Motor neuron (in vitro differentiated cells): ENCODE data around the gene CRELD2. TPM values are rescaled to one million over a fixed set of nuclear protein-coding genes. Genes with fewer than 3 reads are reported as not detected.

Experiments used
- ATAC-seq, 8 experiments: fragments of 200-7000 bp; cut with Tn5 transposase; replicated peaks in 6 of 8; 2 replicates each; pipeline ENCODE4 v1.8.0; 2021; ENCODE audit warnings: mild to moderate bottlenecking in 8 of 8, moderate library complexity in 8 of 8
- H3K27ac ChIP-seq, 2 donors: fragments of 250-450 bp; sonication (Bioruptor Pico); 2 replicates each; pipeline ENCODE4 v1.9.0; 2021; ENCODE audit warnings: antibody characterized with exemption in 2 of 2, mild to moderate bottlenecking in 2 of 2, moderate library complexity in 1 of 2
- H3K4me1 ChIP-seq, 2 donors: fragments of 250-450 bp; sonication (Bioruptor Pico); replicated peaks in 1 of 2; 2 replicates each; pipeline ENCODE4 v1.6.1; 2021; ENCODE audit warnings: antibody characterized with exemption in 2 of 2, mild to moderate bottlenecking in 2 of 2, moderate library complexity in 1 of 2
- H3K4me3 ChIP-seq, 5 donors: fragments of 250-450 bp; sonication (Bioruptor Pico); 2 replicates each; pipeline ENCODE4 v1.9.0; 2021; ENCODE audit warnings: antibody characterized with exemption in 5 of 5, mild to moderate bottlenecking in 5 of 5, moderate library complexity in 4 of 5
- WGBS, 10 experiments: fragments of 450-650 bp; shearing (Covaris generic); methylation state at CpG; one replicate each; pipeline ENCODE4 v1.0.0; 2022; 5-methylcytosine and 5-hydroxymethylcytosine counted together
- in situ Hi-C, 9 experiments: fragments of 400-800 bp; cut with MboI; loops; one replicate each; pipeline ENCODE4 v1.15.0; 2021; ENCODE audit warnings: low sequenced_read_pairs in 9 of 9, low pct_unique_long_range_greater_than_20kb in 2 of 9; ENCODE audit not compliant: unreplicated experiment in 9 of 9
- total RNA-seq, 8 experiments: library from RNA; unstranded; fragments of 300-600 nt; gene quantifications; 2 replicates each; pipeline versions ENCODE4 v1.2.3 to v1.2.4, GENCODE V29; 2022

The CRELD2 gene
- total RNA-seq, 8 experiments from 2014 or later: 20.7 to 62.4 (median 33.3) TPM

DNA sequence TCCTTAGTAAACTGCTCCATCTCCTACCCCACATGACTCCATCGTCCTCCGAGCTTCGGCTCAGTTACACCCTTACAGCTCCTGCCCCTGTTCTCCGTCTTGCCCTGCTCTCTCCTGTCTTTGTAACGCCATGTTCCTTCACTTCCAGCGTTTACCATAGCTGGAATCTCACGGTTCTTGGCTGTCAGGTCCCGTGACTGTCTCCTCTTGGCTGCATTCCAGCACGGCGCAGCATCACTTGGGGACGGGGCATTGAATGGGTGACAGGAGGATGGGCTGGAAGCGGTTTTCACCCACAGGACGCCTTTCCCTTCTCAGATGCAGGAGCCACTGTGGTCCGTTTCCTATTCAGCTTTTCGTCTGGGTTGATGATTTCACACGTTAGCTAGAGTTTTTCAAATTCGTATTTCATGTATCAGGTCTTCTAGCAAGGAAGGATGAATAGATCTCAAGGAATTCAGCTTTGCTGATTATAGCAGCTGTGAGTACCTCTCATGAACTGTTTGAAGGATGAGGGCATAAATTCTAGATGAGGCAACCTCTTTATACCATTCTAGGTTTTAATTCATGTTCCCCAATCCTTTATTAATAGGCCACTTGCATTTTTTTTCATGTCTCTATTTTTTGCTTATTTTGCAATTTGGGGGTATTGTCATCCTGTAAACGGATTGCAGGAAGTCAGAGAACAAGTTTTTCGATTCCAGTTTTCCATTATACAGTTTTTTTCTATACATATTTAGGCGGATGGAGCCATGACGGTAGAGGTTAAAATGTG is 35.7 kb upstream of the CRELD2 start:
- in situ Hi-C loops: no loop called here
- H3K4me1 ChIP-seq: no peaks in the 10 kb centered on the region
- WGBS, 10 experiments: 77 to 92% (median 86%) methylated on average over 5 to 15 of the region's 21 CpGs
- no peak for ATAC-seq
- H3K27ac ChIP-seq: no peak overlapping the region
- no peak overlapping the region for H3K4me3 ChIP-seq

DNA sequence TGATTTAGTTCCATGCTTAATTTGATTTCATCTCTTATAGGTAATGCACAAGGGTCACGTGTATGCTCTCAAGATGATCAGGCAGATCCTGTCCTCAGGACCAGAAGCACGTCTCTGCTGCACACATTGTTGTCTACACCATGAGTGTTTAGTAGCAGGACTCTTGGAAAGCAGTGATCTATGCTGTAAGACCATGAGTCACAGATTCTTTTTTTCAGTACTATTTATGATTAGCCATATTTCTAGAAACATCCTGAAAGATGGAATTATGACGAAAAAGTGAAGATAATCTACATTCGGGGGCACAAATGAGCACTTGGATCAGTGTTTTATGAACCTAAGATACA is 35.2 kb upstream of the CRELD2 start:
- no peak for ATAC-seq
- Histone ChIP-seq H3K4me3 (no peak overlapping the region), H3K4me1 (no peaks in the 10 kb centered on the region), H3K27ac (no peak overlapping the region)
- in situ Hi-C loops: no loop called here
- WGBS, 10 experiments: 87 to 100% (median 95%) methylated on average over 1 to 4 of the region's 4 CpGs

DNA sequence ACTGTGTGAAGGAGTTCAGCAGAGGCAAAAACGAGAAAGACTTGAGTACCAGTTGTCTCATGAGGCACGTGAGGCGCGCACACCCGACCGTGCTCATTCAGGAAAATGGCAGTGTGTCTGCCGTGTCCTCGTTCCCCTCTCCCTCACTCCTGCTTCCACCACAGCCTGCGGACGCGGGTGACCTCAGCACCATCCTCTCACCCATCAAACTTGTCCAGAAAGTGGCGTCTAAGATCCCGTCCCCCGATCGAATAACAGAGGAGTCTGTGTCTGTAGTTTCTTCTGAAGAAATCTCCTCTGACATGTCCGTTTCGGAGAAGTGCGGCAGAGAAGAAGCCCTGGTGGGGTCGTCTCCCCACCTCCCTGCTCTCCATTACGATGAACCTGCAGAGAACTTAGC is 34.4 kb upstream of the CRELD2 start:
- in situ Hi-C loops: no loop called here
- Histone ChIP-seq H3K27ac (no peak overlapping the region), H3K4me3 (no peak overlapping the region), H3K4me1 (no peaks in the 10 kb centered on the region)
- ATAC-seq: no peak
- WGBS, 10 experiments: 67 to 100% (median 96%) methylated on average over 1 to 18 of the region's 20 CpGs; no CpG with 5 or more reads in 1 of the 10 experiments

DNA sequence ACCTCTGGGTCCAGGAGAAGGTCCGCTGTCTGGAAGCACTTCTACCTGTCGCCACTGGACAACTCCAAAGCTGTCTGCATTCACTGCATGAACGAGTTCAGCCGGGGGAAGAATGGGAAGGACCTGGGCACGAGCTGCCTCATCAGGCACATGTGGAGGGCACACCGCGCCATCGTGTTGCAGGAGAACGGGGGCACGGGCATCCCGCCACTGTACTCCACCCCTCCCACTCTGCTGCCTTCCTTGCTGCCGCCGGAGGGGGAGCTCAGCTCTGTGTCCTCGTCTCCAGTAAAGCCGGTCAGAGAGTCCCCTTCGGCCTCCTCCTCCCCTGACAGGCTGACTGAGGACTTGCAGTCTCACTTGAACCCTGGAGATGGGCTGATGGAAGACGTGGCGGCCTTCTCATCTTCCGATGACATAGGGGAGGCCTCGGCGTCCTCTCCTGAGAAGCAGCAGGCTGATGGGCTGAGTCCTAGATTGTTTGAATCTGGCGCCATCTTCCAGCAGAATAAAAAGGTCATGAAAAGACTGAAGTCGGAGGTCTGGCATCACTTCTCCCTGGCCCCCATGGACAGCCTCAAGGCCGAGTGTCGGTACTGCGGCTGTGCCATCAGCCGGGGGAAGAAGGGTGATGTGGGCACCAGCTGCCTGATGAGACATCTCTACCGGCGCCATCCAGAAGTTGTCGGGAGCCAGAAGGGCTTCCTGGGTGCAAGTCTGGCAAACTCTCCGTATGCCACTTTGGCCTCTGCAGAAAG is 33.8 kb upstream of the CRELD2 start:
- H3K4me1 ChIP-seq: no peaks in the 10 kb centered on the region
- WGBS, 10 experiments: 80 to 100% (median 92%) methylated on average over 1 to 22 of the region's 31 CpGs; no CpG with 5 or more reads in 2 of the 10 experiments
- no peak for ATAC-seq
- no peak overlapping the region for H3K27ac ChIP-seq
- in situ Hi-C loops: no loop called here
- no peak overlapping the region for H3K4me3 ChIP-seq

DNA sequence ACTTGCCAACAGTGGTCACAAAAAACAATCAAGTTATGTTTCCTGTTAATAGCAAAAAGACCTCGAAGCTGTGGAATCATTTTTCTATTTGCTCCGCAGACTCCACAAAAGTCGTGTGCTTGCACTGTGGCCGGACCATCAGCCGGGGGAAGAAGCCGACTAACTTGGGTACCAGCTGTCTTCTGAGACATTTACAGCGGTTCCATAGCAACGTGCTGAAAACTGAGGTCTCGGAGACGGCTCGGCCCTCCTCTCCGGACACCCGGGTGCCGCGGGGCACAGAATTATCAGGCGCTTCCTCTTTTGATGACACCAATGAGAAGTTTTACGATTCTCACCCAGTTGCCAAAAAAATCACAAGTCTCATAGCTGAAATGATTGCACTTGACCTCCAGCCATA is 33.2 kb upstream of the CRELD2 start:
- in situ Hi-C loops: no loop called here
- no peak for ATAC-seq
- WGBS, 10 experiments: 95 to 100% (median 99%) methylated on average over 3 to 13 of the region's 17 CpGs; no CpG with 5 or more reads in 2 of the 10 experiments

DNA sequence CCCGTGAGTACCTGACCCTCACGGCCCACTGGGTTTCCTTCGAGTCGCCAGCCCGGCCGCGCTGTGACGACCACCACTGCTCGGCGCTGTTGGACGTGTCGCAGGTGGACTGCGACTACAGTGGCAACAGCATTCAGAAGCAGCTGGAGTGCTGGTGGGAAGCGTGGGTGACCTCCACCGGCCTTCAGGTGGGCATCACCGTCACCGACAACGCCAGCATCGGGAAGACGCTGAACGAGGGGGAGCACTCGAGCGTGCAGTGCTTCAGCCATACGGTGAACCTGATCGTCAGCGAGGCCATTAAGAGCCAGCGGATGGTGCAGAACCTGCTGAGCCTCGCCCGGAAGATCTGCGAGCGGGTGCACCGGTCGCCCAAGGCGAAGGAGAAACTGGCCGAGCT is 32.6 kb upstream of the CRELD2 start:
- no peak for ATAC-seq
- Histone ChIP-seq H3K27ac (no peak overlapping the region), H3K4me3 (no peak overlapping the region), H3K4me1 (no peaks in the 10 kb centered on the region)
- 89 to 100% (median 97%) methylated on average over 1 to 9 of the region's 35 CpGs; no CpG with 5 or more reads in 6 of the 10 experiments for WGBS, 10 experiments
- in situ Hi-C loops: no loop called here

More for the DNA sequence above, 33.2 kb upstream of the CRELD2 start:
- H3K27ac ChIP-seq: no peak overlapping the region
- no peak overlapping the region for H3K4me3 ChIP-seq
- no peaks in the 10 kb centered on the region for H3K4me1 ChIP-seq

DNA sequence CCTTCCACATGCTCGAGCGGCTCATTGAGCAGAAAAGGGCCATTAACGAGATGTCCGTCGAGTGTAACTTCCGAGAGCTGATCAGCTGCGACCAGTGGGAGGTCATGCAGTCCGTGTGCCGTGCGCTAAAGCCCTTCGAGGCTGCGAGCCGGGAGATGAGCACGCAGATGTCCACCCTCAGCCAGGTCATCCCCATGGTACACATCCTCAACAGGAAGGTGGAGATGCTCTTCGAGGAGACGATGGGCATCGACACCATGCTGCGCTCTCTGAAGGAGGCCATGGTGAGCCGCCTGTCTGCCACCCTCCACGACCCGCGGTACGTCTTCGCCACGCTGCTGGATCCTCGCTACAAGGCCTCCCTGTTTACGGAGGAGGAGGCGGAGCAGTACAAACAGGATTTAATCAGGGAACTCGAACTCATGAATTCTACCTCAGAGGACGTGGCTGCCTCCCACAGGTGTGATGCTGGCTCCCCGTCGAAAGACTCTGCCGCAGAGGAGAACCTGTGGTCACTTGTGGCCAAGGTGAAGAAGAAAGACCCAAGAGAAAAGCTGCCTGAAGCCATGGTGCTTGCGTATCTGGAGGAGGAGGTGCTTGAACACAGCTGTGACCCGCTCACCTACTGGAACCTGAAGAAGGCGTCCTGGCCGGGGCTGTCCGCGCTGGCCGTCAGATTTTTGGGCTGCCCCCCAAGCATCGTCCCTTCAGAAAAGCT is 31.9 kb upstream of the CRELD2 start:
- H3K4me3 ChIP-seq: no peak overlapping the region
- WGBS, 10 experiments: 94 to 100% (median 100%) methylated on average over 1 to 24 of the region's 41 CpGs
- no peak overlapping the region for H3K27ac ChIP-seq
- ATAC-seq: no peak
- in situ Hi-C loops: no loop called here
- no peaks in the 10 kb centered on the region for H3K4me1 ChIP-seq

DNA sequence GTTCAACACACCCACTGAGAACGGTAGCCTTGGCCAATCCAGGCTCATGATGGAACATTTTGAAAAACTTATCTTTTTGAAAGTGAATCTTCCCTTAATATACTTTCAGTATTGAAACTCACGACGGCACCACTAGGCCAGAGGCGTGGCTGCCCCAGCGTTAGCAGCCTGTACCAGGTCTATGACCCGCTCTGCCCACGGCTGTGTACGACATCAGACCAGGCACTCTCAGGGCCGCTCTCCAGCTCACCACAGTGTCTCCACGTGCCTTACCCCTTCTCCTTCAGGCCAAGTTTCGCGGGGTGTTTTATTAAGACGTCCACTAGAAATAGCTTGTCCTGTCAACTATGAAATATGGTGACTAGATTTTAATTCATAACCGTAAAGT is 31.4 kb upstream of the CRELD2 start:
- no peaks in the 10 kb centered on the region for H3K4me1 ChIP-seq
- H3K27ac ChIP-seq: no peak overlapping the region
- WGBS, 10 experiments: 91 to 100% (median 98%) methylated on average over 1 to 11 of the region's 14 CpGs; no CpG with 5 or more reads in 1 of the 10 experiments
- in situ Hi-C loops: no loop called here
- H3K4me3 ChIP-seq: no peak overlapping the region
- ATAC-seq: no peak

DNA sequence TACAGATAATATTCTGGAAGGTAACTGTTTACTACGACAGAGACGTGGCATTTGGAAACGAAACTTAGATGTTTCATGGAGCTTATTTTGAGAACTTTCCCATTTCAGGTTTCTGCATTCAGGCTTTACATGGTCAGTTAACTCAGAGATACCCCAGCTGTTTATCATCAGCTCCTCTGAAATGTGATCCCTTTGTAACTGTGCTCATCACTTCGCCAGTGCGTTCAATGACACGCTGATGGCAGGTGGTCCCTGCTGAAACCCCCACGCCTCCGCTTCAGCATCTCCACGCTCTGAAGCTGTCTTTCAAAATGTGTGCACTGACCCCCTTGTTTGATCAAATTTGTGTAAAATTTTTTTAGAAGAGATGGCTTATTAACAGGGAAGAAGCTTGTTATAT is 30.7 kb upstream of the CRELD2 start:
- Histone ChIP-seq H3K4me3 (no peak overlapping the region), H3K4me1 (no peaks in the 10 kb centered on the region), H3K27ac (no peak overlapping the region)
- 87 to 100% (median 100%) methylated on average over 1 to 9 of the region's 9 CpGs; no CpG with 5 or more reads in 2 of the 10 experiments for WGBS, 10 experiments
- ATAC-seq: no peak
- in situ Hi-C loops: no loop called here

DNA sequence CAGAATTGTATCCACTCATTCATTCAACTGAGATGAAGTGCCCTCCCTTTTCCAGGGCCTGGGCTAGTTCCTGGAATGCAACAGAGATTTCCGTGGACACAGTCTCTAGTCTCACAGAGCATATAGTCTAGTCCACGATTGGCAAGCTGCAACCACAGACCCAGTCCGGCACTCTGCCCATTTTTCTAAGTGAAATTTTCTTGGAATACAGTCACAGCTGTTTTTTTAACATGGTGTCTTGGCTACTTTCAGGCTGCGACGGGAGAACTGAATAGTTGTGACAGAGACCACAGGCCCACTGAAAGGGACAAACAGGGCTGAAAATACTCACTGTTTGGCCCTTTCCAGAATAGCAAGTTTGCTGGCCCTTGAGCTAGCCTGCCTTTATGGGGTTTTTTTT is 29.4 kb upstream of the CRELD2 start:
- Histone ChIP-seq H3K4me1 (no peaks in the 10 kb centered on the region), H3K27ac (no peak overlapping the region), H3K4me3 (no peak overlapping the region)
- ATAC-seq: no peak
- in situ Hi-C loops: no loop called here
- 80 to 100% (median 94%) methylated on average over 3 to 5 of the region's 5 CpGs; no CpG with 5 or more reads in 2 of the 10 experiments for WGBS, 10 experiments

DNA sequence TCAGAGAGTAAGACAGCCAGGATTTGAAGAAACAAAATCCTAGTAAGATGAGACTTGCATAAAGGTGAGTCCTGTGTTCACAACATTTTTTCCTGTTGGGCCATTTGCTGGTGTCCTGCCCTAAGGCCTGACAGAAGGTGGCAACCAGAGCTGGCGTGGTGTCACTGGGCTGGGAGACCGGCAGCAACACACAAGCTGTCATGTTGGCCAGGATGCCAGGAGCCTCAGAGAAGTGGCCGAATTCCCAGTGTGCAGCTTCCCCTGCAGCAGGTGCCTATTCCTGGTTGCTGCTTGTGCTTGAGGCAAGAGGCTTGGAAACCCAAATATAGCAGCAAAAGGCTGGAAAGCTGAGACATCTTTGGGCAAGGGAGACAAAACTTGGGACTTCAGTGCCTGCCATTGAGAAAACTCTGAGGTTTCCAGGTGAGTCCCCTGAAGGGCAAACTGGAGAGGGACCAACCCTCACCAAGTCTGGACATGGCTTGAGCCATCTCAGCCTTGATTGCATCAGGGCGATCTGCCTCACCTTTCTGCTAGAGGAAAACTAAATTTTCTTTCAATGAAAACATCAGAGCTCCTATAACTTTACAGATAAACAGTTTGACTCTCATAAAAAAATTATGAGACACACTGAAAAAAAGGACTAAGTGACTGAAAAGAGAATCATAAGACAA is 26.1 kb upstream of the CRELD2 start:
- ATAC-seq: no peak
- H3K4me1 ChIP-seq: no peaks in the 10 kb centered on the region
- in situ Hi-C loops: no loop called here
- no peak overlapping the region for H3K27ac ChIP-seq
- 82 to 100% (median 100%) methylated on average over 1 to 4 of the region's 4 CpGs; no CpG with 5 or more reads in 1 of the 10 experiments for WGBS, 10 experiments
- H3K4me3 ChIP-seq: no peak overlapping the region

DNA sequence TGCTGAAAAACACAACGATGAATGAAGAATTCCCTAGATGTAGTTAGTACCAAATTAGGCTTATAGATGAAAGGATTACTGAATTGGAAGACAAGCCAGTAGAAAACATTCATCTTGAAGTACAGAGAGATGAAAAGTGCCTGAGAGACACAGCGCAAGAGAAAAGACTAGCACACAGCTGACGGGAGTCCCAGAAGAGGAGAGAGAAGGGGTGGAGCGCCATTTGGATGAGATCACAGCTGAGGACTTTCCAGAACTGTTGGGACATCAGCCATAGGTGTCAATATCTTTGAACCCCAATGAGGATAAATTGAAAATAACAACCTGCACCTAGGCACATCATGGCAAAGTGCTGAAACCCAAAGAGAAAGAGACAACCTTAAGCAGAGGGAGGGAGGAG is 25.4 kb upstream of the CRELD2 start:
- Histone ChIP-seq H3K27ac (no peak overlapping the region), H3K4me1 (no peaks in the 10 kb centered on the region), H3K4me3 (no peak overlapping the region)
- no peak for ATAC-seq
- WGBS, 10 experiments: 81 to 100% (median 94%) methylated on average over 1 to 4 of the region's 4 CpGs
- in situ Hi-C loops: no loop called here
